HTERT RPE-1 (cell line): ENCODE data around the gene NFASC.

ENCODE experiments used
- in situ Hi-C: fragments of 300-500 bp; cut with MboI; formaldehyde crosslinking; loops from 4 replicates; pipeline ENCODE4 v1.14.3; 2020; ENCODE audit warnings: low sequenced_read_pairs

The NFASC gene

GRCh38 chr1:204870160-204870912 lies at the start of gene NFASC:
TSS of gene NFASC (plus strand) at chr1:204870862. CDS start at chr1:204944316, 73,454 bp downstream.
- in situ Hi-C loops = no loop called here

GRCh38 chr1:204821476-204821875 lies 49.2 kb upstream of the NFASC start:
- in situ Hi-C loops = no loop called here

GRCh38 chr1:204821924-204822323 lies 48.7 kb upstream of the NFASC start:
- in situ Hi-C loops = no loop called here

GRCh38 chr1:204826970-204827369 lies 43.7 kb upstream of the NFASC start:
- in situ Hi-C loops = no loop called here

- in situ Hi-C loops = no loop called here
Observed at GRCh38 chr1:204828352-204828850, 42.3 kb upstream of the NFASC start.

GRCh38 chr1:204829133-204829825 lies 41.4 kb upstream of the NFASC start:
- in situ Hi-C loops = no loop called here

- in situ Hi-C loops = no loop called here
Observed at GRCh38 chr1:204830747-204831146, 39.9 kb upstream of the NFASC start.

- in situ Hi-C loops = no loop called here
Observed at GRCh38 chr1:204831186-204831585, 39.5 kb upstream of the NFASC start.

GRCh38 chr1:204834336-204834735 lies 36.3 kb upstream of the NFASC start:
- in situ Hi-C loops = no loop called here

GRCh38 chr1:204834752-204835151 lies 35.9 kb upstream of the NFASC start:
- in situ Hi-C loops = no loop called here

GRCh38 chr1:204835737-204836136 lies 34.9 kb upstream of the NFASC start:
- in situ Hi-C loops = no loop called here

- in situ Hi-C loops = no loop called here
Observed at GRCh38 chr1:204836856-204837255, 33.8 kb upstream of the NFASC start.

GRCh38 chr1:204837440-204838084 lies 33.1 kb upstream of the NFASC start:
- in situ Hi-C loops = no loop called here

- in situ Hi-C loops = no loop called here
Observed at GRCh38 chr1:204841316-204841715, 29.3 kb upstream of the NFASC start.

GRCh38 chr1:204841798-204842197 lies 28.9 kb upstream of the NFASC start:
- in situ Hi-C loops = no loop called here

GRCh38 chr1:204842369-204842768 lies 28.3 kb upstream of the NFASC start:
- in situ Hi-C loops = no loop called here

GRCh38 chr1:204842892-204843291 lies 27.8 kb upstream of the NFASC start:
- in situ Hi-C loops = no loop called here

- in situ Hi-C loops = no loop called here
Observed at GRCh38 chr1:204846546-204846945, 24.1 kb upstream of the NFASC start.

- in situ Hi-C loops = no loop called here
Observed at GRCh38 chr1:204848579-204848978, 22.1 kb upstream of the NFASC start.

GRCh38 chr1:204852854-204853253 lies 17.8 kb upstream of the NFASC start:
- in situ Hi-C loops = no loop called here

GRCh38 chr1:204853436-204853835 lies 17.2 kb upstream of the NFASC start:
- in situ Hi-C loops = no loop called here

GRCh38 chr1:204854286-204854685 lies 16.4 kb upstream of the NFASC start:
- in situ Hi-C loops = no loop called here
